Astrocyte (in vitro differentiated cells and primary cell): ENCODE data around the gene FASN. TPM values are rescaled to one million over a fixed set of nuclear protein-coding genes. Genes with fewer than 3 reads are reported as not detected.
A peak's percentile ranks its signal among the peaks of the same experiment; 100 is the strongest.

ENCODE experiments used
- DNase-seq: peaks from one replicate; pipeline ENCODE4 v3.0.0-alpha.2; 2010; ENCODE audit warnings: low read depth
- FAIRE-seq: peaks from 2 replicates; lab custom pipeline; 2011; peaks lifted over from hg19 to GRCh38; lab: Jason Lieb, UNC
- H2AFZ ChIP-seq: 2 replicates; pipeline ENCODE4 v1.6.0; 2012; ENCODE audit warnings: low read depth, low read length, inconsistent platforms
- H3K27ac ChIP-seq: 2 replicates; pipeline ENCODE4 v1.5.1; 2011; ENCODE audit warnings: low read depth, low read length, inconsistent platforms
- H3K27me3 ChIP-seq: 2 replicates; pipeline ENCODE4 v1.6.0; 2011; ENCODE audit warnings: low read length, inconsistent platforms; ENCODE audit not compliant: insufficient read depth
- H3K36me3 ChIP-seq: 2 replicates; pipeline ENCODE4 v1.5.1; 2011; ENCODE audit warnings: low read length, inconsistent platforms; ENCODE audit not compliant: insufficient read depth
- H3K4me1 ChIP-seq: 2 replicates; pipeline ENCODE4 v1.5.1; 2011; ENCODE audit warnings: low read length, inconsistent platforms; ENCODE audit not compliant: insufficient read depth
- H3K4me2 ChIP-seq: 2 replicates; pipeline ENCODE4 v1.6.0; 2012; ENCODE audit warnings: low read length, inconsistent platforms
- H3K4me3 ChIP-seq: 2 replicates; pipeline ENCODE4 v1.5.1; 2011; ENCODE audit warnings: low read depth, mild to moderate bottlenecking, low read length, inconsistent platforms; ENCODE audit not compliant: insufficient read depth
- H3K79me2 ChIP-seq: 2 replicates; pipeline ENCODE4 v1.6.0; 2012; ENCODE audit warnings: mild to moderate bottlenecking, low read length, inconsistent platforms; ENCODE audit not compliant: insufficient read depth
- H3K9ac ChIP-seq: 2 replicates; pipeline ENCODE4 v1.6.0; 2012; ENCODE audit warnings: mild to moderate bottlenecking, low read length, inconsistent platforms
- H3K9me3 ChIP-seq: 2 replicates; pipeline ENCODE4 v1.5.1; 2012; ENCODE audit warnings: low read depth, mild to moderate bottlenecking, low read length, inconsistent platforms; ENCODE audit not compliant: insufficient read depth
- H4K20me1 ChIP-seq: 2 replicates; pipeline ENCODE4 v1.6.0; 2012; ENCODE audit warnings: low read length, inconsistent platforms; ENCODE audit not compliant: insufficient read depth
- H3K27ac Mint-ChIP-seq: one replicate; pipeline ENCODE4 v1.8.0; 2021; ENCODE audit warnings: mild to moderate bottlenecking, mixed read lengths; ENCODE audit not compliant: unreplicated experiment
- H3K27me3 Mint-ChIP-seq: one replicate; pipeline ENCODE4 v1.8.0; 2021; ENCODE audit warnings: low read depth, mixed read lengths; ENCODE audit not compliant: unreplicated experiment
- H3K36me3 Mint-ChIP-seq: one replicate; pipeline ENCODE4 v1.8.0; 2021; ENCODE audit warnings: low read depth, mixed read lengths; ENCODE audit not compliant: unreplicated experiment
- H3K4me1 Mint-ChIP-seq: one replicate; pipeline ENCODE4 v1.8.0; 2021; ENCODE audit warnings: low read depth, mixed read lengths; ENCODE audit not compliant: unreplicated experiment
- H3K4me3 Mint-ChIP-seq: one replicate; pipeline ENCODE4 v1.8.0; 2021; ENCODE audit warnings: mild to moderate bottlenecking, moderate library complexity, mixed read lengths; ENCODE audit not compliant: unreplicated experiment
- H3K9me3 Mint-ChIP-seq: one replicate; pipeline ENCODE4 v1.8.0; 2021; ENCODE audit warnings: mild to moderate bottlenecking, mixed read lengths; ENCODE audit not compliant: unreplicated experiment
- CTCF ChIP-seq: IDR thresholded peaks from 2 replicates; pipeline ENCODE4 v1.5.1; 2011; ENCODE audit warnings: low read depth, mild to moderate bottlenecking, inconsistent platforms, low read length, moderate library complexity; ENCODE audit not compliant: insufficient read depth
- EZH2 ChIP-seq: IDR thresholded peaks from 2 replicates; pipeline ENCODE4 v1.6.1; 2012; ENCODE audit warnings: mild to moderate bottlenecking, low read length, inconsistent platforms; ENCODE audit not compliant: insufficient read depth
- total RNA-seq: library from RNA; stranded (reverse); gene quantifications from 2 replicates; pipeline ENCODE4 v1.2.1, GENCODE V29; 2021

FASN gene
- total RNA-seq, 1 donor from 2014 or later, result 203 TPM

- H3K4me1 Mint-ChIP-seq, result no peaks in the 10 kb centered on the region
- H3K36me3 Mint-ChIP-seq, result peaks cover 6% of the 10 kb centered on the region
- Histone ChIP-seq H3K27ac (no peak overlapping the region), H2AFZ (peak overlapping the region; percentile 87), H4K20me1 (no peaks in the 10 kb centered on the region), H3K36me3 (no peaks in the 10 kb centered on the region), H3K4me1 (peaks cover 12% of the 10 kb centered on the region), H3K79me2 (no peaks in the 10 kb centered on the region), H3K4me3 (no peak overlapping the region), H3K27me3 (no peaks in the 10 kb centered on the region), H3K9me3 (no peaks in the 10 kb centered on the region), H3K4me2 (peak overlapping the region; percentile 91), H3K9ac (no peak overlapping the region)
- no peaks in the 10 kb centered on the region for H3K9me3 Mint-ChIP-seq
- H3K27ac Mint-ChIP-seq, result no peak overlapping the region
- FAIRE-seq (no peak), DNase-seq (no peak)
- no peak overlapping the region for H3K4me3 Mint-ChIP-seq
- peaks cover 10% of the 10 kb centered on the region for H3K27me3 Mint-ChIP-seq
- no peak for TF ChIP-seq EZH2
- TF ChIP-seq CTCF, result no peak
Measured at GRCh38 chr17:82029990-82030469, 68.0 kb downstream of the FASN start.

GRCh38 chr17:82029391-82029790 is 68.6 kb downstream of the FASN start:
- no peaks in the 10 kb centered on the region for H3K9me3 ChIP-seq
- Mint-ChIP-seq H3K4me3 (peak overlapping the region; percentile 71), H3K9me3 (no peaks in the 10 kb centered on the region), H3K27me3 (peaks cover 10% of the 10 kb centered on the region), H3K36me3 (peaks cover 5% of the 10 kb centered on the region), H3K27ac (no peak overlapping the region), H3K4me1 (no peaks in the 10 kb centered on the region)
- DNase-seq, result no peak
- no peak overlapping the region for H2AFZ ChIP-seq
- no peaks in the 10 kb centered on the region for H4K20me1 ChIP-seq
- no peaks in the 10 kb centered on the region for H3K79me2 ChIP-seq
- no peaks in the 10 kb centered on the region for H3K27me3 ChIP-seq
- no peaks in the 10 kb centered on the region for H3K36me3 ChIP-seq
- TF ChIP-seq CTCF, result no peak
- no peak for TF ChIP-seq EZH2
- H3K4me3 ChIP-seq, result no peak overlapping the region
- no peak overlapping the region for H3K4me2 ChIP-seq
- peaks cover 12% of the 10 kb centered on the region for H3K4me1 ChIP-seq
- H3K27ac ChIP-seq, result no peak overlapping the region
- no peak for FAIRE-seq
- no peak overlapping the region for H3K9ac ChIP-seq

- no peak overlapping the region for H3K27ac ChIP-seq
- H3K4me1 ChIP-seq, result peaks cover 15% of the 10 kb centered on the region
- H3K79me2 ChIP-seq, result no peaks in the 10 kb centered on the region
- FAIRE-seq (no peak), DNase-seq (no peak)
- no peak overlapping the region for H3K9ac ChIP-seq
- H3K27me3 ChIP-seq, result no peaks in the 10 kb centered on the region
- TF ChIP-seq EZH2 (no peak), CTCF (no peak)
- H3K9me3 ChIP-seq, result no peaks in the 10 kb centered on the region
- no peak overlapping the region for H2AFZ ChIP-seq
- no peaks in the 10 kb centered on the region for H3K36me3 ChIP-seq
- peaks cover 8% of the 10 kb centered on the region for H3K27me3 Mint-ChIP-seq
- H3K4me3 Mint-ChIP-seq, result no peak overlapping the region
- H3K36me3 Mint-ChIP-seq, result peaks cover 1% of the 10 kb centered on the region
- H3K4me1 Mint-ChIP-seq, result no peaks in the 10 kb centered on the region
- H3K4me2 ChIP-seq, result no peak overlapping the region
- no peak overlapping the region for H3K27ac Mint-ChIP-seq
- no peak overlapping the region for H3K4me3 ChIP-seq
- H3K9me3 Mint-ChIP-seq, result no peaks in the 10 kb centered on the region
- H4K20me1 ChIP-seq, result no peaks in the 10 kb centered on the region
Measured at GRCh38 chr17:82028966-82029365, 69.1 kb downstream of the FASN start.

Other genes with a start within 250 kb of the FASN start
- 1,268 and 1,504 TPM in 2 replicates for gene P4HB, start 237.7 kb downstream of the FASN start, total RNA-seq
- 352 and 367 TPM in 2 replicates for gene ARHGDIA, start 226.9 kb downstream of the FASN start, total RNA-seq
- gene ALYREF, start 206.7 kb downstream of the FASN start, total RNA-seq, result 86.4 and 110 TPM in 2 replicates
- 104 and 113 TPM in 2 replicates for gene ANAPC11, start 206.5 kb downstream of the FASN start, total RNA-seq
- gene NPB, start 196.0 kb downstream of the FASN start, total RNA-seq, result 2.0 and 2.7 TPM in 2 replicates
- gene PCYT2, start 186.8 kb downstream of the FASN start, total RNA-seq, result 26.0 and 31.6 TPM in 2 replicates
- gene SIRT7, start 180.1 kb downstream of the FASN start, total RNA-seq, result 26.5 and 30.2 TPM in 2 replicates
- 33.2 and 35.8 TPM in 2 replicates for gene MAFG, start 170.5 kb downstream of the FASN start, total RNA-seq
- 164 and 191 TPM in 2 replicates for gene PYCR1, start 160.9 kb downstream of the FASN start, total RNA-seq
- not detected in 2 replicates for gene MYADML2, start 151.0 kb downstream of the FASN start, total RNA-seq
- gene NOTUM, start 137.0 kb downstream of the FASN start, total RNA-seq, result 0.89 and 1.7 TPM in 2 replicates
- gene ASPSCR1, start 120.6 kb downstream of the FASN start, total RNA-seq, result 23.6 and 25.5 TPM in 2 replicates
- 26.3 and 26.7 TPM in 2 replicates for gene CENPX, start 75.4 kb downstream of the FASN start, total RNA-seq
- gene LRRC45, start 74.9 kb downstream of the FASN start, total RNA-seq, result 6.2 and 6.6 TPM in 2 replicates
- 40.5 and 41.3 TPM in 2 replicates for gene RAC3, start 66.6 kb downstream of the FASN start, total RNA-seq
- 42.3 and 49.9 TPM in 2 replicates for gene DCXR, start 60.5 kb downstream of the FASN start, total RNA-seq
- gene RFNG, start 46.4 kb downstream of the FASN start, total RNA-seq, result 40.2 and 41.9 TPM in 2 replicates
- 91.4 and 102 TPM in 2 replicates for gene GPS1, start 46.3 kb downstream of the FASN start, total RNA-seq
- 55.1 and 59.5 TPM in 2 replicates for gene DUS1L, start 32.4 kb downstream of the FASN start, total RNA-seq
- 19.9 and 20.4 TPM in 2 replicates for gene CCDC57, start 114.6 kb upstream of the FASN start, total RNA-seq
- gene SLC16A3, start 130.8 kb upstream of the FASN start, total RNA-seq, result 292 and 385 TPM in 2 replicates
- gene CSNK1D, start 175.5 kb upstream of the FASN start, total RNA-seq, result 146 and 153 TPM in 2 replicates
- gene CD7, start 219.4 kb upstream of the FASN start, total RNA-seq, result 0.18 and 0.24 TPM in 2 replicates
- gene SECTM1, start 235.5 kb upstream of the FASN start, total RNA-seq, result 0.27 TPM in 1 of 2 replicates, not detected in the other